ENCODE results near the gene MYLIP.

GRCh38 chr6:16160794-16161193 lies 31.9 kb downstream of the MYLIP start:
- no peak for TF ChIP-seq CTCF (tag by site-specific recombination; IDR thresholded peaks at IDR 0.05)
- TF ChIP-seq ZNF580 (tag by site-specific recombination; IDR thresholded peaks at IDR 0.05) = no peak
- TF ChIP-seq KLF16 (tag by site-specific recombination; IDR thresholded peaks at IDR 0.05) = no peak
- no peak for TF ChIP-seq ZNF138 (tag by site-specific recombination; IDR thresholded peaks at IDR 0.05; ENCODE audit: borderline replicate concordance)
